ENCODE results near the gene IFT122. TPM values are rescaled to one million over a fixed set of nuclear protein-coding genes. Genes with fewer than 3 reads are reported as not detected.

Gene IFT122
- total and polyA plus RNA-seq, 12 donors = 9.7 to 29.1 (median 16.8) TPM

DNA sequence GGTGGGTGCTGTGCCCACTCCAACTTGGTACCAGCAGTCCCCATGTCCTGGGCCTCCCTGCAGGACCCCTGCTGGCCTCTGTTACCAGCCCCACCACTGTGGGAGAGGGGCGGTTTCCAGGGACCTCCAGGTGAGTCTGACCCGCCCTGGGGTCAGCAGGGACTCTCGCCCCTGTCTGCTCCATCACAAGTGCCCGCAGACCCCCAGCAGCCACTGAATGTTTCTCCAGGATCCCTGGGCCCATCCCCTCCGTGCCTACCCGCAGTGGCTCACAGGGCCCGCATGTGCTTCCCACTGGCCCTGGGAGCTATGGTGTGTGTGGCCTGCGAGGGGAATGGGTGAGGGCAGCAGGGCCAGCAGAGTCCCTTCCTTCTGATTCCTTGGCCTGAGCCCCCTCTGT, 78.6 kb downstream of the IFT122 start:
- ATAC-seq = no peak
- Histone ChIP-seq H3K9me3 (no peaks in the 10 kb centered on the region), H3K4me3 (no peak overlapping the region), H3K27me3 (no peaks in the 10 kb centered on the region), H3K27ac (no peak overlapping the region), H3K36me3 (peaks cover 0 to 47% (median 0%) of the 10 kb centered on the region in 9 donors), H3K4me1 (peaks cover 0 to 5% (median 0%) of the 10 kb centered on the region in 9 donors)
- TF ChIP-seq, protein P1, sequence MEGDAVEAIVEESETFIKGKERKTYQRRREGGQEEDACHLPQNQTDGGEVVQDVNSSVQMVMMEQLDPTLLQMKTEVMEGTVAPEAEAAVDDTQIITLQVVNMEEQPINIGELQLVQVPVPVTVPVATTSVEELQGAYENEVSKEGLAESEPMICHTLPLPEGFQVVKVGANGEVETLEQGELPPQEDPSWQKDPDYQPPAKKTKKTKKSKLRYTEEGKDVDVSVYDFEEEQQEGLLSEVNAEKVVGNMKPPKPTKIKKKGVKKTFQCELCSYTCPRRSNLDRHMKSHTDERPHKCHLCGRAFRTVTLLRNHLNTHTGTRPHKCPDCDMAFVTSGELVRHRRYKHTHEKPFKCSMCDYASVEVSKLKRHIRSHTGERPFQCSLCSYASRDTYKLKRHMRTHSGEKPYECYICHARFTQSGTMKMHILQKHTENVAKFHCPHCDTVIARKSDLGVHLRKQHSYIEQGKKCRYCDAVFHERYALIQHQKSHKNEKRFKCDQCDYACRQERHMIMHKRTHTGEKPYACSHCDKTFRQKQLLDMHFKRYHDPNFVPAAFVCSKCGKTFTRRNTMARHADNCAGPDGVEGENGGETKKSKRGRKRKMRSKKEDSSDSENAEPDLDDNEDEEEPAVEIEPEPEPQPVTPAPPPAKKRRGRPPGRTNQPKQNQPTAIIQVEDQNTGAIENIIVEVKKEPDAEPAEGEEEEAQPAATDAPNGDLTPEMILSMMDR (IDR thresholded peaks at IDR 0.05) = no peak
- 97 to 98% methylated on average over 8 of the region's 8 CpGs for WGBS, 2 donors
- intact Hi-C loops (cut with DNase I) = no loop called here
- no peak for DNase-seq

DNA sequence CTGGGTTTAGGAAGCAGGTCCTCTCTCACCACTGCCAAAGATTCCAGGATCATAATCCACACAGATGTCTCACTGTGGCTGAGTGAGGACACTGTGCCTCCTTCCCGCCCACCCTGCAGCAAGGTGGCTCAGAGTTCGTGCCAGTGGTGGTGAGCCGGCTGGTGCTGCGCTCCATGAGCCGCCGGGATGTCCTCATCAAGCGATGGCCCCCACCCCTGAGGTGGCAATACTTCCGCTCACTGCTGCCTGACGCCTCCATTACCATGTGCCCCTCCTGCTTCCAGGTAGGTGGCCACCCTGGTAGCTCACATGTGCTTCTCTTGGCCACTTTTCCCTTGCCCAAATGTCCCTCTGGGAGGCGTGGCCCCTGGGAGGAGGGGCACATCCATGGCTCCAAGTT, 79.4 kb downstream of the IFT122 start:
- Histone ChIP-seq H3K4me1 (no peaks in the 10 kb centered on the region), H3K27me3 (no peaks in the 10 kb centered on the region)
- WGBS, 2 donors = 97 to 99% methylated on average over 10 of the region's 10 CpGs

DNA sequence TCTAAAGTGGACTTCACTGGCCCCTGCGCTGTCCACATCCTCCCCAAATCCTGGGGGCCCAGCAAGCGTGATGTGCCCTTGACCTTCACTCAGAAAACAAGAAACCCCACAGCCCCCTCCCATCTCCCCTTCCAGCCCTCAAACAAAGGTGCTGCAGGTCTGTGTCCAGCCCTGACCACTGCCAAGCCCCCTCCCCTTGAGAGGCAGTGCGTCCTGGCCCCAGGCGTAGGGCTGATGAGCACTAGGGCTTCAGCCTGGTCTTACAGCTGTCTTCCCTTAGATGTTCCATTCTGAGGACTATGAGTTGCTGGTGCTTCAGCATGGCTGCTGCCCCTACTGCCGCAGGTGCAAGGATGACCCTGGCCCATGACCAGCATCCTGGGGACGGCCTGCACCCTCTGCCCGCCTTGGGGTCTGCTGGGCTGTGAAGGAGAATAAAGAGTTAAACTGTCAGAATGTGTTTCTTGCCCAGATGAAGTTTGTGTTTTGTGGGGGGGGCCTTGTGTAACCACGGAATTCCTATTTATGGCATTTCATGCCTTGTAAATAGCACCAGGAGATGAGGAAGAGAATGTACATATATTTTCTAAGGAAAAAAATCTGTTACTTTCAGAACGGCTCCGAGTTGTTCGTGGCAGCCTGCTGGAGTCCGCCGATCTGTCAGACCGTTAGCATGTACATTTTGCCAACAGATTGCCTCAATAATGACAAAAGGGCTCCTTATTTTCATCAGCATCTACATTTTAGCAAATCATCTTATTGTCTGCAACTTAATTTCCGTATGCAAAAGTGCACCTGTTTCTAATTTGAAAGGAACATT, 80.1 kb downstream of the IFT122 start:
- Histone ChIP-seq H3K36me3 (peaks cover 0 to 33% (median 0%) of the 10 kb centered on the region in 9 donors), H3K27ac (no peak overlapping the region), H3K4me3 (no peak overlapping the region), H3K9me3 (no peaks in the 10 kb centered on the region), H3K27me3 (no peaks in the 10 kb centered on the region), H3K4me1 (peaks cover 0 to 2% (median 0%) of the 10 kb centered on the region in 9 donors)
- ATAC-seq (no peak), DNase-seq (no peak)
- intact Hi-C loops (cut with DNase I) = no loop called here
- TF ChIP-seq, protein P1 (IDR thresholded peaks at IDR 0.05) = no peak
- WGBS, 2 donors = 91 to 94% methylated on average over 15 of the region's 15 CpGs

More for the DNA sequence above, 79.4 kb downstream of the IFT122 start:
- intact Hi-C loops (cut with DNase I) = no loop called here
- peaks cover 0 to 38% (median 0%) of the 10 kb centered on the region in 9 donors for H3K36me3 ChIP-seq
- H3K27ac ChIP-seq = no peak overlapping the region
- ATAC-seq (no peak), DNase-seq (no peak)
- H3K9me3 ChIP-seq = no peaks in the 10 kb centered on the region
- TF ChIP-seq, protein P1 (IDR thresholded peaks at IDR 0.05) = no peak
- H3K4me3 ChIP-seq = no peak overlapping the region

DNA sequence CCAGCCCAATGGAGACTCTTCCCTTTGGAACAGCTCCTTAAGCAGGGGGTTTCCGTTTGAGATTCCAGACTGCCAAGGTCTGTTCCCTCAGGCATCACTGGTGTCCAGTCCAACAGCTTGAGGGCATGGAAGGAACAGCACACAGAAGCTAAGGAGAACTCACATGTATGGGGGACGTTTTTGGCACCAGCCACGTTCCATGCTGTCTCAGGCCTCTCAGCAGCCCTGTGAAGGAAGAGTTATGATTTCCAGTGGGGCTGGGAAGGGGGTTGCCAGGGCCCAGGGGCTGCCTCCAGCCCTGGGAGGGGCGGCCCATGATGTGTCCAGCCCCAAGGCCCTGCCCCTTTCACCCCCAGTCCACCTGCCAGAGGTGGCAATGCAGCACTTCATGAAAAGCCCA, 80.9 kb downstream of the IFT122 start:
- ATAC-seq = no peak
- H3K27me3 ChIP-seq = no peaks in the 10 kb centered on the region
- no peak overlapping the region for H3K27ac ChIP-seq
- intact Hi-C loops (cut with DNase I) = no loop called here
- no peak overlapping the region for H3K4me3 ChIP-seq
- no peaks in the 10 kb centered on the region for H3K9me3 ChIP-seq
- WGBS, 2 donors = 89 to 90% methylated on average over 4 of the region's 4 CpGs
- no peak for DNase-seq
- H3K36me3 ChIP-seq = peaks cover 0 to 32% (median 0%) of the 10 kb centered on the region in 9 donors
- peaks cover 0 to 10% (median 0%) of the 10 kb centered on the region in 9 donors for H3K4me1 ChIP-seq
- TF ChIP-seq, protein P1 (IDR thresholded peaks at IDR 0.05) = no peak

Measured in heart right ventricle (tissue), 16 donors.